ENCODE data around the gene GALNT11. TPM values are rescaled to one million over a fixed set of nuclear protein-coding genes. Genes with fewer than 3 reads are reported as not detected.

Gene GALNT11
- total RNA-seq, 1 experiment from 2014 or later = 24.1 TPM

DNA sequence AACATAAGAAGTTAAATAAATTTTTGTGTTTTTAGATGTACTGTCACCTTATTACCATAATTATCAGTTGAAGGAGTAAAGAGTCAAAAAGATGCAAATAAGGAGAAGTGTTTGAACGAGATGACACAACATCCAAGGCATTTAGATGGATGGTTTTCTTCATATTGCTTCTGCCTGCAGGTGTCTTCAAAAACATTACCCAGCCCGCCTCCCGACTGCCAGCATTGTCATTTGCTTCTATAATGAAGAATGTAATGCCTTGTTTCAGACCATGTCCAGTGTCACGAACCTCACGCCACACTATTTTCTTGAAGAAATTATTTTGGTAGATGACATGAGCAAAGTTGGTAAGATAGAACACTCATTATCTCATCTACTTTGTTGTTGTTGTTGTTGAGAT, 42.7 kb upstream of the GALNT11 start:
- H3K56ac ChIP-seq (ENCODE audit: insufficient read length, low read depth, low read length) = no peak overlapping the region
- no peaks in the 10 kb centered on the region for H3K27me3 ChIP-seq (ENCODE audit: insufficient read depth, low read length)
- H2BK15ac ChIP-seq (ENCODE audit: low read depth, low read length) = no peak overlapping the region
- WGBS (ENCODE audit: extremely low coverage, insufficient read length, low lambda C conversion rate) = no CpG with 5 or more reads among the region's 5 CpGs
- H3K36me3 Mint-ChIP-seq (ENCODE audit: insufficient read depth in 1 of 3, low read depth in 3 of 3) = no peaks in the 10 kb centered on the region
- no peaks in the 10 kb centered on the region for H4K20me1 ChIP-seq (ENCODE audit: control insufficient read depth, insufficient read depth, insufficient read length)
- no peaks in the 10 kb centered on the region for H3K79me2 ChIP-seq (ENCODE audit: insufficient read depth, low read length)
- no peak overlapping the region for H3K27ac ChIP-seq (ENCODE audit: insufficient read length, low read depth, low read length)
- no peaks in the 10 kb centered on the region for H3K9me3 Mint-ChIP-seq
- no peak overlapping the region for H4K5ac ChIP-seq (ENCODE audit: insufficient read length, low read depth, low read length)
- H3K23me2 ChIP-seq (ENCODE audit: insufficient read length, low read depth, low read length, poor library complexity, severe bottlenecking) = no peaks in the 10 kb centered on the region
- H3K27me3 Mint-ChIP-seq (ENCODE audit: low read depth) = no peaks in the 10 kb centered on the region; the same call in 1 of the 2 replicates
- no peak overlapping the region for H2BK20ac ChIP-seq (ENCODE audit: low read depth, low read length, poor library complexity, severe bottlenecking)
- no peak overlapping the region for H2BK5ac ChIP-seq (ENCODE audit: insufficient read length, low read length)
- H2BK120ac ChIP-seq (ENCODE audit: low read depth, low read length, poor library complexity, severe bottlenecking) = no peak overlapping the region
- no peak overlapping the region for H2AK5ac ChIP-seq (ENCODE audit: insufficient read length, low read length)
- TF ChIP-seq, protein P1, sequence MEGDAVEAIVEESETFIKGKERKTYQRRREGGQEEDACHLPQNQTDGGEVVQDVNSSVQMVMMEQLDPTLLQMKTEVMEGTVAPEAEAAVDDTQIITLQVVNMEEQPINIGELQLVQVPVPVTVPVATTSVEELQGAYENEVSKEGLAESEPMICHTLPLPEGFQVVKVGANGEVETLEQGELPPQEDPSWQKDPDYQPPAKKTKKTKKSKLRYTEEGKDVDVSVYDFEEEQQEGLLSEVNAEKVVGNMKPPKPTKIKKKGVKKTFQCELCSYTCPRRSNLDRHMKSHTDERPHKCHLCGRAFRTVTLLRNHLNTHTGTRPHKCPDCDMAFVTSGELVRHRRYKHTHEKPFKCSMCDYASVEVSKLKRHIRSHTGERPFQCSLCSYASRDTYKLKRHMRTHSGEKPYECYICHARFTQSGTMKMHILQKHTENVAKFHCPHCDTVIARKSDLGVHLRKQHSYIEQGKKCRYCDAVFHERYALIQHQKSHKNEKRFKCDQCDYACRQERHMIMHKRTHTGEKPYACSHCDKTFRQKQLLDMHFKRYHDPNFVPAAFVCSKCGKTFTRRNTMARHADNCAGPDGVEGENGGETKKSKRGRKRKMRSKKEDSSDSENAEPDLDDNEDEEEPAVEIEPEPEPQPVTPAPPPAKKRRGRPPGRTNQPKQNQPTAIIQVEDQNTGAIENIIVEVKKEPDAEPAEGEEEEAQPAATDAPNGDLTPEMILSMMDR (conservative IDR thresholded peaks at IDR 0.05) = no peak
- DNase-seq = no peak
- H3T11ph ChIP-seq (ENCODE audit: low read length) = no peak overlapping the region
- no peak overlapping the region for H3K23ac ChIP-seq (ENCODE audit: insufficient read length, low read depth, low read length)
- no peak overlapping the region for H3K18ac ChIP-seq (ENCODE audit: insufficient read length, low read depth, low read length)
- no peak overlapping the region for H3K9ac ChIP-seq (ENCODE audit: extremely low read depth, insufficient read length, low read length)
- H3K14ac ChIP-seq (ENCODE audit: insufficient read depth, low read length) = no peak overlapping the region
- no peak overlapping the region for H2AFZ ChIP-seq (ENCODE audit: low read length)
- no peaks in the 10 kb centered on the region for H3K4me1 ChIP-seq (ENCODE audit: insufficient read depth, low read length)
- H4K91ac ChIP-seq (ENCODE audit: insufficient read length, low read depth, low read length) = no peak overlapping the region
- H4K8ac ChIP-seq (replicated peaks; ENCODE audit: insufficient read length, low read depth, low read length) = no peak overlapping the region
- no peak overlapping the region for H2BK12ac ChIP-seq (ENCODE audit: insufficient read length, low read depth, low read length)
- H3K4me3 Mint-ChIP-seq = no peak overlapping the region
- no peak overlapping the region for H3K4ac ChIP-seq (ENCODE audit: low read depth, low read length)
- H3K27ac Mint-ChIP-seq = no peak overlapping the region
- H3K9me3 ChIP-seq (ENCODE audit: control insufficient read depth, low read depth, low read length) = no peaks in the 10 kb centered on the region
- H3K4me1 Mint-ChIP-seq = peaks cover 0 to 6% of the 10 kb centered on the region in 2 experiments; a peak in 1 of 4 replicates
- no peak overlapping the region for H3K4me2 ChIP-seq (ENCODE audit: insufficient read depth, insufficient read length, low read length)
- H3K79me1 ChIP-seq (ENCODE audit: insufficient read depth, low read depth, low read length, poor library complexity, severe bottlenecking) = no peaks in the 10 kb centered on the region
